ENCODE measurements around the gene GRWD1. TPM values are rescaled to one million over a fixed set of nuclear protein-coding genes. Genes with fewer than 3 reads are reported as not detected.

GRWD1 gene
- total RNA-seq, 2 experiments from 2014 or later, result 38.8 to 45.3 TPM

DNA sequence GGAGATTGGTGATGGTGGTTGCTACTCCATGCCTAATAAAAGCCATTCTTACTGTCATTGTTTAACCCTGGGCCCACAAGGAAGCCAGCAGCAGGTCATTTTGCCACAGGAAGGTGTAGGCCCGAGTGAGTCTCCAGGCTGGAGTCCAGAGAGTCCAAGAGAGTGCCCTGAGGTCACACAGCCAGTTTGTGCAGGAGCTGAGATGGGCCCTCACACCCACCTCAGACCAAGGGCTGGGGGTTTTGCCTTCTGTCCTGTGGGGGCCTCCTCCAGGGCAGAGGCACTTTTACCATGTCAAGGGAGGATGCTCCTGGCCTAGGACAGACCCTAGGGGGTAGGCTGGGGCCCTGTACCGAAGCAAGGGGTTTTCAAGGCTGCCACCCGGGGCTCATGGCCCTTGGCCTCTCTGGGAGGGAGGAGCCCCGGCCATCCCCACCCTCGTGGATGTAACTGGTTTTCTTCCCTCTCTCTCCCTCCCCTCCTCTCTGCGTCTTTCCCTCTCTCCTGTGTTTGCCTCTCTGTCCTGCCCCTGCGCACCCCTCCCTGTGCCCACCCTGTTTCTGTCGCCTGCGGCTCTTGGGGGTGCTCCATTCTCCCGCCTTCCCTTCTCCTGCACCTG is 31.4 kb downstream of the GRWD1 start:
- ChIA-PET CTCF (no interaction called here), POLR2A (no interaction called here)
- Mint-ChIP-seq H3K27me3 (no peaks in the 10 kb centered on the region), H3K4me3 (no peak overlapping the region), H3K36me3 (peaks cover 9% of the 10 kb centered on the region), H3K4me1 (ENCODE audit: low read depth) (peaks cover 14% of the 10 kb centered on the region), H3K27ac (no peak overlapping the region), H3K9me3 (no peaks in the 10 kb centered on the region)
- intact Hi-C loops (cut with micrococcal nuclease), result no loop called here
- DNase-seq, result no peak

DNA sequence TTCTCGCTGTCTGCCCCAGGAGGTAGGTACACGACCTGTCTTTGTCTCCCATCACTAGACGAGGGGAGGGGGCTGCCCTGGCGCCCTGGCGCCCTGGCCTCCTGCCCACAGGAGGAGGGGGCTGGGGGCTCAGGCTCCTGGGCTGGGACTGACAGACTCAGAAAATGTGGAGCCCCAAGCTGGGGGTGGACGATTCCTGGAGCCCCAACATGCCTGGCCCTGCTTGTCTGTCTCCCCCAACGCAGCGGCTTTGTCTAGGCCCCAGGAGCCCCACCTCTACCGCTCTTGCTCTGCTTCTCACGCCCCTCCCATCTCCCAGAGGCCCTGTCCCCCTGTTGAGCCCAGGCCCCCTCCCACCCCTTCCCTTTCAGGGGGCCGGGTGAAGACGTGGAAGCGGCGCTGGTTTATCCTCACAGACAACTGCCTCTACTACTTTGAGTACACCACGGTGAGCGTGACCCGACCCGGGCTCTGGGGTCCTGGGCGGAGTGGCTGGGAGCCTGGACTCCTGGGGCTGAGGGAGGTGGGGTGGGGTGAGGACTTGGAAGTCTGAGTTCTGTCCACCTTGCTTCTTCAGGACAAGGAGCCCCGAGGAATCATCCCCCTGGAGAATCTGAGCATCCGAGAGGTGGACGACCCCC is 32.0 kb downstream of the GRWD1 start:
- H3K27ac Mint-ChIP-seq, result no peak overlapping the region
- no peak overlapping the region for H3K4me3 Mint-ChIP-seq
- no peaks in the 10 kb centered on the region for H3K9me3 Mint-ChIP-seq
- no peaks in the 10 kb centered on the region for H3K27me3 Mint-ChIP-seq
- POLR2A ChIA-PET, result no interaction called here
- CTCF ChIA-PET, result no interaction called here
- intact Hi-C loops (cut with micrococcal nuclease), result no loop called here
- DNase-seq, result no peak
- peaks cover 9% of the 10 kb centered on the region for H3K36me3 Mint-ChIP-seq
- H3K4me1 Mint-ChIP-seq (ENCODE audit: low read depth), result peaks cover 14% of the 10 kb centered on the region

DNA sequence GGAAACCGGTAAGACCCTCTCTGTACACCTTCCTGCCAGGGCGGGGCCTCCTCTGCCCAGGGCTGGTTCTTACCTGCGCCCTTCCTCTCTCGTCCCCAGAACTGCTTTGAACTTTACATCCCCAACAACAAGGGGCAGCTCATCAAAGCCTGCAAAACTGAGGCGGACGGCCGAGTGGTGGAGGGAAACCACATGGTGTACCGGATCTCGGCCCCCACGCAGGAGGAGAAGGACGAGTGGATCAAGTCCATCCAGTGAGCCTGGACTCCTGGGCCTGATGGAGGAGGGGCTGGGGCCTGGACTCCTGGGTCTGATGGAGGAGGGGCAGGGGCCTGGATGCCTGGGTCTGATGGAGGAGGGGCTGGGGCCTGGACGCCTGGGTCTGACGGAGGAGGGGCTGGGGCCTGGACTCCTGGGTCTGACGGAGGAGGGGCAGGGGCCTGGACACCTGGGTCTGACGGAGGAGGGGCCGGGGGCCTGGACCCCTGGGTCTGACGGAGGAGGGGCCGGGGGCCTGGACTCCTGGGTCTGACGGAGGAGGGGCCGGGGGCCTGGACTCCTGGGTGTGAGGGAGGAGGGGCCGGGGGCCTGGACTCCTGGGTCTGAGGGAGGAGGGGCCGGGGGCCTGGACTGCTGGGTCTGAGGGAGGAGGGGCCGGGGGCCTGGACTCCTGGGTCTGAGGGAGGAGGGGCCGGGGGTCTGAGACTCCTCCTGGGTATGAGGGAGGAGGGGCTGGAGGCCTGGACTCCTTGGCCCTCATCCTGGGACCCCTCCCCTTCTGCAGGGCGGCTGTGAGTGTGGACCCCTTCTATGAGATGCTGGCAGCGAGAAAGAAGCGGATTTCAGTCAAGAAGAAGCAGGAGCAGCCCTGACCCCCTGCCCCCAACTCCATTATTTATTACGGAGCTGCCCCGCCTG is 32.8 kb downstream of the GRWD1 start:
- POLR2A ChIA-PET, result no interaction called here
- CTCF ChIA-PET, result interaction anchor here (3.6 kb wide), 1 partner anchor 12 kb away, joined by 30 read pairs; no protein-coding TSS in a partner anchor
- H3K4me3 Mint-ChIP-seq, result no peak overlapping the region

DNA sequence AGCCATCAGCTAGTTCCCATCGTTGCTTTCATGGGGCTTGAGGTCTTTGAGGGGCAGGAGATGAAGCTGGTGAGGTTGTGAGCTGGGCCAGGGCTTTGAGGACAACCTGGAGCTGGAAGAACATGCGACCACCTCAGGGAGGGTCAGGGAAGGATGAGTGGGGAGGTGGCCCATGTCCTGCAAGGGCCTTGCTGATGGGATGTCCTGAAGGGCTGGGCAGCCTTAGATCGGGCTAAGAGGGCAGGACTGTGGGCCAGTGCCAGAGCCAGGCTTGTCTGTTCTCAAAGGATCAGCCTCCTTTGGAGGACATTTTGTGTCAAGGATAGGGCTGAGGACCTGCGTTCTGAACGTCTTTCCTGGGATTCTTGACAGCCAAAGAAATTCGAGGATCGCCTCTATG is 33.9 kb downstream of the GRWD1 start:
- DNase-seq, result no peak
- Mint-ChIP-seq H3K27me3 (no peaks in the 10 kb centered on the region), H3K4me1 (ENCODE audit: low read depth) (peaks cover 14% of the 10 kb centered on the region), H3K27ac (peak overlapping the region; percentile 3), H3K9me3 (no peaks in the 10 kb centered on the region), H3K4me3 (peak overlapping the region; percentile 11), H3K36me3 (peaks cover 9% of the 10 kb centered on the region)
- ChIA-PET POLR2A (no interaction called here), CTCF (interaction anchor here (2.0 to 3.6 kb wide), 2 partner anchors 11 to 89 kb away, joined by 10 to 30 read pairs; partner anchors contain the start of gene KDELR1)
- intact Hi-C loops (cut with micrococcal nuclease), result loop anchor here (5.0 kb wide), 1 partner anchor 128 kb away; the partner anchor contains the start of gene SPACA4

More for the DNA sequence above, 32.8 kb downstream of the GRWD1 start:
- Mint-ChIP-seq H3K9me3 (no peaks in the 10 kb centered on the region), H3K36me3 (peaks cover 9% of the 10 kb centered on the region), H3K27me3 (no peaks in the 10 kb centered on the region), H3K4me1 (ENCODE audit: low read depth) (peaks cover 14% of the 10 kb centered on the region), H3K27ac (no peak overlapping the region)
- intact Hi-C loops (cut with micrococcal nuclease), result no loop called here
- no peak for DNase-seq

DNA sequence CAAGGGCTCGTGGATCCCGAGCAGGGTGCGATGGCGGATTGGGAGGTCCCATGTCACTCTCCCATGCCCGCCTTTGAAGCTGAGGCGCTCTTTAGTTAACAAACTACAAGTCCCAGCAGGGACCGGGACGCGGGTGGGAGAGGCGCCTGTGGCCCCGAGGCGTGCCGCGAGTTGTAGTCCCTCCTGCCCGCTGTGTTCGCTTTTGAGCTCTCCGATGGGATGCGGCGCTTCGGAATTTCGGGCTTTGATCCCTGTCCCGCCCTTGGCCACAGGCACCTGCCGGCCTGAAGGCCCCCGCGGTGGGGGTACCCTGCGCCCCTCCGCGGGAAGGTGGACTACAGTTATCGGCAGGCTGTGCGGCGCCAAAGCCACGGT is 34.4 kb downstream of the GRWD1 start:
- ChIA-PET POLR2A (no interaction called here), CTCF (interaction anchor here (2.0 to 3.6 kb wide), 2 partner anchors 10 to 89 kb away, joined by 10 to 30 read pairs; partner anchors contain the start of gene KDELR1)
- Mint-ChIP-seq H3K27me3 (no peaks in the 10 kb centered on the region), H3K9me3 (no peaks in the 10 kb centered on the region), H3K4me1 (ENCODE audit: low read depth) (peaks cover 14% of the 10 kb centered on the region), H3K27ac (no peak overlapping the region), H3K36me3 (peaks cover 7% of the 10 kb centered on the region), H3K4me3 (peak overlapping the region; percentile 73)
- intact Hi-C loops (cut with micrococcal nuclease), result loop anchor here (5.0 kb wide), 1 partner anchor 127 kb away; the partner anchor contains the start of gene SPACA4
- peak; percentile 40 for DNase-seq

DNA sequence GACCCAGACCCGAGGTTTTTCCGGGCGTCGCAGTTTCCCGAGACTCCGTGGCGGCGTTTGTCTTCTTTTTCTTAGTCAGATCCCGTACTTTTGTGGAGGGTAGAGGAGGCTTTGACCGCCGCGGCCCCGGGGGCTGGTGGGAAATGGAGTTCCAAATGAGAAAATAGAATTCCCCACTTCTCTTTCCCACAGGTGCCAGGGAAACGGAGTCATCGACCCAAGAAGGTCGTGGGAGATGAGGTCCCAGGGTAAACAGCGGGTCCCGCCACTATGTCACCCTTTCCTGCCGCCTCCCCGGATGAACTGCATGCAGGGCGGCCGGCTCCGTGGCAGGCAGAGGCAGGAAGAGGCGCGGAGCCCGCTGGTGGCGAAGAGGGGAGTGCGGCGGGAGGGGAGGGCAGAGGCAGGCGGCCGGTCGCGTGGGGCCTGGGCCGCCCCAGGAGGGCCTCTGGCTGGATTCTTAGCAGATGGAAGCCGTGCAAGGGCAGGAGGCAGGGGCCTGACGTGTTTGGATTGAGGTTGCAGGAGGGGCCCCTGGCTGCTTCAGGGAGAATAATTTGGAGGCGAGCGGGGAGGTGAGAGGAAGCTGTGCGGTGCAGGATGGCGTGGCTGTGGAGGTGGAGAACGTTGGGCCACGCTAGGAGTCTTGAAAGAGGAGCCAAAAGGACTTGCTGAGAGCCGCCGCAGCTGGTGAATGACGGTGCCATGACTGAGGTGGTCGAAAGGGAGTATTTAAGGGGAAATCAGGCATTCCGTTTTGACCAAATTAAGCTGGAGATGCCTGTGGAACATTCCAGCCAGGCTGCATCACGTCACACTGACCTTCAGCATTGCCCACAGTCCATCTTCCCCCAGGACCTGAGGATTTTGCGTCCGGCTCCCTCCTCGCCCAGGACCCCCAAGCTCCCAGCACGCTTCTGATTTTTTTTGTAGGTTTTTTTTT is 35.0 kb downstream of the GRWD1 start:
- H3K4me1 Mint-ChIP-seq (ENCODE audit: low read depth), result peaks cover 14% of the 10 kb centered on the region

DNA sequence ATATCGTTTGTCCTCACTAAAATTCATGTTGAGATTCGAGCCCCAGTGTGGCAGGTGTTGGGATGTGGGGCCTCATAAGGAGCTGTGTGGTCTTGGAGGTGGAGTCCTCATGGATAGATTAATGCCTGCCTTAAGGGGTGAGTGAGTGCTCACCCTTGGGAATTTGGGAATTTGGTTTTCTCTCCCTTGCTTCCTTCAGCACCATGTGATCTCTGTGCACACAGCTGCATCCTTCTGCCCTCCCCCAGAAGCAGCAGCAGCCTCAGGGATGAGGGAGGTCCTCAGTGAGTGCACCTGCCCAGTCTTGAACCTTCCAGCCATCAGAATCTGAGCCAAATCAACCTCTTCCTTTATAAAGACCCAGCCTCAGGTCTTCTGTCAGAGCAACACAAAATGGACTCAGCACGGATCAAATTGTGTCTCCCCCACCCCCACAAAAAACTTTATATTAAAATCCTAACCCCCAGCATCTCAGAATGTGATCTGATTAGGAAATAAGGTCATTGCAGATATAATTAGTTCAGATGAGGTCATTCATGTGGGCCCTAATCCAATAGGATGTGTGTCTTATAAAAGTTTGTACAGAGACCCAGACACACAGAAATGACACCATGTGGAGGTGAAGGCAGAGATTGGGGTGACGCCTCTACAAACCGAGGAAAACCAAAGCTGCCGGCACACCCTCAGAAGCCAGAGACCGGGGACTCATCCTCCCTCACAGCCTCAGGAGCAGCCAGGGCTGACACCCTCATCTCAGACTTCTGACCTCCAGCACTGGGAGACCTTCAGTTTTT is 36.3 kb downstream of the GRWD1 start:
- Mint-ChIP-seq H3K27me3 (no peaks in the 10 kb centered on the region), H3K4me1 (ENCODE audit: low read depth) (peaks cover 14% of the 10 kb centered on the region), H3K36me3 (peaks cover 4% of the 10 kb centered on the region), H3K9me3 (no peaks in the 10 kb centered on the region), H3K4me3 (no peak overlapping the region), H3K27ac (no peak overlapping the region)
- CTCF ChIA-PET, result interaction anchor here (3.6 kb wide), 1 partner anchor 8 kb away, joined by 30 read pairs; no protein-coding TSS in a partner anchor
- DNase-seq, result no peak
- intact Hi-C loops (cut with micrococcal nuclease), result loop anchor here (1.0 to 5.0 kb wide), 2 partner anchors 102 to 125 kb away; partner anchors contain the start of gene SPACA4
- POLR2A ChIA-PET, result interaction anchor here (0.9 to 1.1 kb wide), 2 partner anchors 11 to 12 kb away, joined by 3 read pairs; no protein-coding TSS in a partner anchor

More for the DNA sequence above, 35.0 kb downstream of the GRWD1 start:
- intact Hi-C loops (cut with micrococcal nuclease), result loop anchor here (1.0 to 5.0 kb wide), 2 partner anchors 103 to 126 kb away; partner anchors contain the start of gene SPACA4
- CTCF ChIA-PET, result interaction anchor here (0.7 to 3.6 kb wide), 4 partner anchors 10 to 128 kb away, joined by 3 to 30 read pairs (median 6); partner anchors contain the start of gene KDELR1
- DNase-seq, result peak; percentile 69
- Mint-ChIP-seq H3K4me3 (peak overlapping the region; percentile 73), H3K27ac (peak overlapping the region; percentile 70), H3K36me3 (peaks cover 4% of the 10 kb centered on the region), H3K27me3 (no peaks in the 10 kb centered on the region), H3K9me3 (no peaks in the 10 kb centered on the region)
- POLR2A ChIA-PET, result interaction anchor here (0.9 to 1.1 kb wide), 2 partner anchors 11 to 12 kb away, joined by 3 read pairs; no protein-coding TSS in a partner anchor

DNA sequence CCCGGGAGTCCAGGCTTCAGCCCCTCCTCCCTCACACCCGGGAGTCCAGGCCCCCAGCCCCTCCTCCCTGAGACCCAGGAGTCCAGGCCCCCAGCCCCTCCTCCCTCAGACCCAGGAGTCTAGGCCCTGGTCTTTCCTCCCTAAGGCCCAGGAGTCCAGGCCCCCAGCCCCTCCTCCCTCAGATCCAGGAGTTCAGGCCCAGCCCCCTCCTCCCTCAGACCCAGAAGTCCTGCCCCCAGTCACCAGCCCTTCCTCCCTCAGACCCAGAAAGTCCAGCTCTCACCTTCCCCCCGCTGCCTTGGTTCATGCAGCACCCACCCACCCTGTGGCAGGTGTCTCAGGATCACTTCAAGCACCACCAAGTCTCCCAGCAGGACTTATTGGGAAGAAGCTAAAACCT is 37.5 kb downstream of the GRWD1 start:
- POLR2A ChIA-PET, result no interaction called here
- intact Hi-C loops (cut with micrococcal nuclease), result loop anchor here (5.0 kb wide), 1 partner anchor 124 kb away; the partner anchor contains the start of gene SPACA4
- H3K36me3 Mint-ChIP-seq, result peaks cover 4% of the 10 kb centered on the region
- H3K27ac Mint-ChIP-seq, result no peak overlapping the region
- H3K27me3 Mint-ChIP-seq, result no peaks in the 10 kb centered on the region
- CTCF ChIA-PET, result no interaction called here
- DNase-seq, result no peak
- H3K9me3 Mint-ChIP-seq, result no peaks in the 10 kb centered on the region
- no peak overlapping the region for H3K4me3 Mint-ChIP-seq
- peaks cover 14% of the 10 kb centered on the region for H3K4me1 Mint-ChIP-seq (ENCODE audit: low read depth)

DNA sequence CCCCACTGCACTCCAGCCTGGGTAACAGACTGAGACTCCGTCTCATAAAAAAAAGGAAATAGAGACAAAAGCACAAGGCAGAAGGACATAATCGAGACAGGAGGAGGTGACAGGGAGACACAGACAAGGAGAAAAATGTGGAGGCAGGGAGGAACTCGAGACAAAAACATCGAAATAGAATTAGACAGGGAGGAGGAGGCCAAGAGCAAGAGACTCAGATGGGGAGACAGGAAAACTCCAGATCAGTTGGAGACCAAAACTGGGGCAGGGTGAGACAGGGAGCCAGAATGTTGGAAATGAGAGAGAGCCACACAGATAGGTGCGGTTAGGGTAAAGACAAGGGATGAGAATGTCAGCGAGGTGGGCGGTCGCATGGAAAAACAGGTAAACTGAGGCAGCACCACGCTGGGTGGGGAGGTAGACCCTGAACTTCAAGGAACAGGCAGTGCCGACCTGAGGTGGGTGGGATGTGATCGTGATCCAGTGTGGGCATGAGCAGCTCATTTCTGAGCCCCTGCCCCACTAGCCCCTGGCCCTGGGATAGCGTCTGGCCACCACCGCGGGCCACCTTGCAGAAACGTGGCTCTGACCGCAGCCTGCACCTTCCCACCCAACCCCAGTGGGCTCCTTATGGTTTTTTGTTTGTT is 38.6 kb downstream of the GRWD1 start:
- intact Hi-C loops (cut with micrococcal nuclease), result loop anchor here (5.0 kb wide), 1 partner anchor 123 kb away; the partner anchor contains the start of gene SPACA4

DNA sequence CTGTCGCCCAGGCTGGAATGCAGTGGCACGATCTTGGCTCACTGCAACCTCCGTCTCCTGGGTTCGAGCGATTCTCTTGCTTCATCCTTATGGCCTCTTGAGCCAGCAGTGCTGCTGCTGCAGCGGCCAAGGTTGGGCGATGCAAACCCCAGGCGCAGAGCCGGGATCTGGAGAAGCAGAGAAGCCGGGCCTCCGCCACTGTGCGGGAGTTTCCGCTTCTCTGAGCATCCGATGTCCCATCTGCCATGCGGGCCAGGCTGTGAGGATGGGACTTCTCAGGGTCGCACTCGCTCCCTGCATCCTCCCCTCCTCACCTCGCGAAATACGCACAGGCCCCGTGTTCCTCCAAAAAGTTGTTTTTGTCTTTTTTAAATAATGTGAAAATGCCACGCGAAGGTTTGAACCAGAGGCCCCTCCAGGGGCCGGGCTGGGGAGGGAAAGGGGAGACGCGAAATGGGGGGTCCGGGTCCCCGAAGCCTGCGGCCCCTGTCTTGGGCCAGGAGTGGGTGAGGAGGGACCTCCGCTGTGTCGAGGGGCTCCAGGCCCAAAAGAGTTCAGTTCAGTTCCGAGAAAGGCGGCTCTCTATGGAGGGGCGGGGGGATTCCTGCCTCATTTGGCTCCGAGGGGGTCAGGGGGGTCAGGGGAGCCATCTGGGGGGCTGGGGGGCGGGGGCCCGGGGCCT is 39.3 kb downstream of the GRWD1 start:
- POLR2A ChIA-PET, result no interaction called here
- Mint-ChIP-seq H3K36me3 (peaks cover 2% of the 10 kb centered on the region), H3K27me3 (peaks cover 3% of the 10 kb centered on the region), H3K9me3 (no peaks in the 10 kb centered on the region), H3K4me3 (no peak overlapping the region), H3K27ac (no peak overlapping the region), H3K4me1 (ENCODE audit: low read depth) (peaks cover 17% of the 10 kb centered on the region)
- intact Hi-C loops (cut with micrococcal nuclease), result loop anchor here (5.0 kb wide), 1 partner anchor 122 kb away; the partner anchor contains the start of gene SPACA4
- CTCF ChIA-PET, result no interaction called here
- DNase-seq, result no peak

More for the DNA sequence above, 38.6 kb downstream of the GRWD1 start:
- Mint-ChIP-seq H3K4me1 (ENCODE audit: low read depth) (peaks cover 14% of the 10 kb centered on the region), H3K27ac (no peak overlapping the region), H3K36me3 (peaks cover 2% of the 10 kb centered on the region), H3K27me3 (no peaks in the 10 kb centered on the region), H3K9me3 (no peaks in the 10 kb centered on the region), H3K4me3 (no peak overlapping the region)
- DNase-seq, result no peak
- CTCF ChIA-PET, result no interaction called here
- POLR2A ChIA-PET, result no interaction called here

Data from activated CD4-positive, alpha-beta memory T cell treated with anti-CD3 and anti-CD28 coated beads for 36 hours (primary cell).